Measurements from ENCODE around the gene TBCCD1. TPM values are rescaled to one million over a fixed set of nuclear protein-coding genes. Genes with fewer than 3 reads are reported as not detected.
"Not testable (repeated sequence)": the region's sequence is repeated elsewhere in the genome, so short reads cannot be mapped to it uniquely, and the experiment has no call there.

The TBCCD1 gene
- total RNA-seq, 2 donors from 2014 or later: 10.4 to 14.3 TPM

GRCh38 chr3:186577521-186577920 is 10.4 kb upstream of the TBCCD1 start:
- Histone ChIP-seq H3K4me3 (no peak overlapping the region), H3K9ac (ENCODE audit: low read depth in 2 of 2, low read length in 2 of 2) (no peak overlapping the region), H3K9me3 (no peaks in the 10 kb centered on the region), H3K27ac (no peak overlapping the region), H3K4me1 (peaks cover 4% of the 10 kb centered on the region), H3K27me3 (no peaks in the 10 kb centered on the region), H3K36me3 (peaks cover 14% of the 10 kb centered on the region)
- TF ChIP-seq, protein P1, sequence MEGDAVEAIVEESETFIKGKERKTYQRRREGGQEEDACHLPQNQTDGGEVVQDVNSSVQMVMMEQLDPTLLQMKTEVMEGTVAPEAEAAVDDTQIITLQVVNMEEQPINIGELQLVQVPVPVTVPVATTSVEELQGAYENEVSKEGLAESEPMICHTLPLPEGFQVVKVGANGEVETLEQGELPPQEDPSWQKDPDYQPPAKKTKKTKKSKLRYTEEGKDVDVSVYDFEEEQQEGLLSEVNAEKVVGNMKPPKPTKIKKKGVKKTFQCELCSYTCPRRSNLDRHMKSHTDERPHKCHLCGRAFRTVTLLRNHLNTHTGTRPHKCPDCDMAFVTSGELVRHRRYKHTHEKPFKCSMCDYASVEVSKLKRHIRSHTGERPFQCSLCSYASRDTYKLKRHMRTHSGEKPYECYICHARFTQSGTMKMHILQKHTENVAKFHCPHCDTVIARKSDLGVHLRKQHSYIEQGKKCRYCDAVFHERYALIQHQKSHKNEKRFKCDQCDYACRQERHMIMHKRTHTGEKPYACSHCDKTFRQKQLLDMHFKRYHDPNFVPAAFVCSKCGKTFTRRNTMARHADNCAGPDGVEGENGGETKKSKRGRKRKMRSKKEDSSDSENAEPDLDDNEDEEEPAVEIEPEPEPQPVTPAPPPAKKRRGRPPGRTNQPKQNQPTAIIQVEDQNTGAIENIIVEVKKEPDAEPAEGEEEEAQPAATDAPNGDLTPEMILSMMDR (IDR thresholded peaks at IDR 0.05): no peak
- intact Hi-C loops (cut with DNase I): no loop called here
- no peak for DNase-seq

DNA sequence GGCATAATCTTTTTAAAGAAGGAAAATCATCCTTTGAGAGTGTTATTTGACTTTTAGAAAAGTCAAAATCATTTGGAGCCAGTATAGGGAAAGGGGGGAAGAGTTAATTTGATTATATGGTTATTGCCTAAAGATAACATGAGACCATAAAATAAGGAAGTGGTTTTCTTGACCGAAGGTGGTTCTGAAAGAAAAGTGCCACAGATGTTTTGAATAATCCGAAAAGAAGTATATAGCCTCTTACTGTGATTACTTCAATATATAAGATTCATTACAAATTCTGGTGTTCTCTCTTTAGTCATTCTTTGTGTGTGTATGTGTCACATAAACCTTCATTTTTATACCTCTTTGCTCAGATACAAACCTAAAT is 4.5 kb upstream of the TBCCD1 start:
- peak overlapping the region in 1 of 2 donors; percentile 96 for H3K9ac ChIP-seq (ENCODE audit: low read depth in 2 of 2, low read length in 2 of 2)
- no peak for DNase-seq
- peaks cover 12% of the 10 kb centered on the region for H3K4me1 ChIP-seq
- no peaks in the 10 kb centered on the region for H3K9me3 ChIP-seq
- no peaks in the 10 kb centered on the region for H3K27me3 ChIP-seq
- intact Hi-C loops (cut with DNase I): no loop called here
- TF ChIP-seq, protein P1 (IDR thresholded peaks at IDR 0.05): no peak
- H3K4me3 ChIP-seq: peak overlapping the region; percentile 62
- H3K36me3 ChIP-seq: no peaks in the 10 kb centered on the region
- H3K27ac ChIP-seq: peak overlapping the region; percentile 66

DNA sequence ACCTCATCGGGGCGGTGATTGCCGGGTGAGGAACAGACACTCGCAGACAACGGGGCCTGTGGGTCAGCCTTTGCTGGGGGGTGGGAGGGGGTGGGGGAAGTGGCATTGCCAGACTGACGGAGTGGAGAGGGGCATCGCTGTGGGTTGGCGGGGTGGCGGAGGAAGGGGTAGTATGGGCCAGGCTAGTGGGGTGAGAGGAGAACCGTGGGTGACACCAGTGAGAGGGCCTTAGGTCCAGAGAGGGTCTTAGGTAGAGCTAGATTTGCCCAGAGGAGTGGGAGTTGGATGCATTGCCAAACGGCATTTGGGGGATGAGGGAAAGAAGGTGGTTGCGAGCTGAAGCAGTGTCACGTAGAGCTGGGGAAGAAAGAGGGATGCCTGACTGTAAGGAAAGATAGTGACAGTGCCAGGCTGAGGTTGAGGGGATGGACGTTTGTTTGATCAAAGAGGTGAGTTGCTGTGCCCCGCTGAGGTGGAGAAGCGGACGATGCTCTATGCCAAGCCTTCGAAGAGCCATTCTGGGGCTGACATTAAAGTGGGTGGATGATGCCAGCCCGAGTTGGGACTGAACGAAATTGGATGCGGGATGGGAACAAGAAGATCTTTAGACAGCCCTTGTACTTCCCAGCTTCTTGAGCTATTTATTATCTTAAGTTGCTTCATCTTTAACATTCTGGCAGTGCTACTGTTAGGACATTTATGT is 4.0 kb upstream of the TBCCD1 start:
- intact Hi-C loops (cut with DNase I): no loop called here
- Histone ChIP-seq H3K4me1 (peaks cover 12% of the 10 kb centered on the region), H3K9ac (ENCODE audit: low read depth in 2 of 2, low read length in 2 of 2) (peak overlapping the region; percentile 68 to 96), H3K9me3 (no peaks in the 10 kb centered on the region), H3K27ac (peak overlapping the region; percentile 66), H3K27me3 (no peaks in the 10 kb centered on the region), H3K4me3 (peak overlapping the region; percentile 62), H3K36me3 (no peaks in the 10 kb centered on the region)
- DNase-seq: no peak
- TF ChIP-seq, protein P1 (IDR thresholded peaks at IDR 0.05): no peak

DNA sequence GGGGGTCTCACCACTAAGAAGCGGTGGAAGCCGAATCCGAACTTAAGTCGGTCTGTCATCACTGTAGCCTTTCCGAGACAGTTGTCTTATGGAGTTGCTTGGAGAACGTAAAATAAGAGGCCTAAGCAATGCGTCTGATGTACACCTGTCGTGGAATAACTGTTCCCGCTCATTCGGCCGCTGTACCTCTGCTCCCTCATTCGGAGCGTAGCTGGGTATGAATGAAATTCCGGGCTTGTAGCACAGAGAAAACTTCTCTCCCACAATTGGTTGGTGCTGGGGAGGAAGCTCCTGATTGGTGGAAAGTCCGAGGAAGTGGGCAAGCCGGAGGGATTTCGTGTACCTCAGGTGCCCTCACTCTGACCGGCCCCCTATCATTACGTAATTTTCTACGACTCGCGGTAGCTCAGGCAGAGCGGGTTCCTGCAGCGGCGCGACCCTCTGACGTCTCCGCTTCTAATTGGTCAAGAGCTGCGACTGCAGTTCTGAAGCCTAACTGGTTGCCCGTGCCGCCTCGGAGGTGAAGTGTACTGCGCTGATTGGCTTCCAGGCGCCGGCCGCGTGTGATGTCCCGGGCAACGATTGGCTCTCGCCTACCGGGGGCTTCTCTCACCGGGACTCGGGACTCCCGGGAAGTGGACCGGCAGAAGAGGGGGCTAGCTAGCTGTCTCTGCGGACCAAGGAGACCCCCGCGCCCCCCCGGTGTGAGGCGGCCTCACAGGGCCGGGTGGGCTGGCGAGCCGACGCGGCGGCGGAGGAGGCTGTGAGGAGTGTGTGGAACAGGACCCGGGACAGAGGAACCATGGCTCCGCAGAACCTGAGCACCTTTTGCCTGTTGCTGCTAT is 3.2 kb upstream of the TBCCD1 start, which contains the start of gene DNAJB11:
Gene DNAJB11, plus strand, starts transcription at position 625 of the 845 bp plus-strand sequence. Its CDS starts 178 bp downstream, at position 803.
- no peaks in the 10 kb centered on the region for H3K36me3 ChIP-seq
- H3K4me3 ChIP-seq: peak within 1 kb of the TSS; percentile 62
- peak within 1 kb of the TSS; percentile 68 to 96 for H3K9ac ChIP-seq (ENCODE audit: low read depth in 2 of 2, low read length in 2 of 2)
- no peaks in the 10 kb centered on the region for H3K9me3 ChIP-seq
- peak; percentile 99 for DNase-seq
- peak within 1 kb of the TSS; percentile 66 for H3K27ac ChIP-seq
- H3K4me1 ChIP-seq: peaks cover 12% of the 10 kb centered on the region
- TF ChIP-seq, protein P1 (IDR thresholded peaks at IDR 0.05): no peak
- intact Hi-C loops (cut with DNase I): no loop called here
- H3K27me3 ChIP-seq: no peaks in the 10 kb centered on the region

GRCh38 chr3:186569779-186570095 is 2.6 kb upstream of the TBCCD1 start:
- Histone ChIP-seq H3K4me3 (peak overlapping the region; percentile 62), H3K4me1 (peaks cover 12% of the 10 kb centered on the region)
- TF ChIP-seq, protein P1 (IDR thresholded peaks at IDR 0.05): no peak

GRCh38 chr3:186569361-186569760 is 2.2 kb upstream of the TBCCD1 start:
- not testable (repeated sequence) for H3K36me3 ChIP-seq, H3K9me3 ChIP-seq, H3K27me3 ChIP-seq, H3K27ac ChIP-seq
- peak overlapping the region; percentile 49 to 96 for H3K9ac ChIP-seq (ENCODE audit: low read depth in 2 of 2, low read length in 2 of 2)
- peaks cover 12% of the 10 kb centered on the region for H3K4me1 ChIP-seq
- intact Hi-C loops (cut with DNase I): loop anchor here (5.0 kb wide), 1 partner anchor 213 kb away; the partner anchor contains the start of gene EIF4A2
- DNase-seq: peak; percentile 30
- H3K4me3 ChIP-seq: peak overlapping the region; percentile 62

More at GRCh38 chr3:186569779-186570095, 2.6 kb upstream of the TBCCD1 start:
- H3K27ac ChIP-seq: peak overlapping the region; percentile 66
- H3K9me3 ChIP-seq: no peaks in the 10 kb centered on the region
- intact Hi-C loops (cut with DNase I): loop anchor here (5.0 kb wide), 1 partner anchor 213 kb away; the partner anchor contains the start of gene EIF4A2
- H3K9ac ChIP-seq (ENCODE audit: low read depth in 2 of 2, low read length in 2 of 2): peak overlapping the region; percentile 49 to 96
- DNase-seq: no peak
- H3K27me3 ChIP-seq: no peaks in the 10 kb centered on the region
- H3K36me3 ChIP-seq: no peaks in the 10 kb centered on the region

Measured in colonic mucosa (tissue), 4 donors.